Psoas muscle (tissue), 8 donors: ENCODE results near the gene RPS6KB2. TPM values are rescaled to one million over a fixed set of nuclear protein-coding genes. Genes with fewer than 3 reads are reported as not detected.
"Not testable (repeated sequence)": the region's sequence is repeated elsewhere in the genome, so short reads cannot be mapped to it uniquely, and the experiment has no call there.

ENCODE experiments used
- ATAC-seq, 4 donors: fragments of 200-7000 bp; cut with Tn5 transposase; one replicate each; pipeline ENCODE4 v1.9.1; 2020; ENCODE audit warnings: moderate library complexity in 3 of 4, mild to moderate bottlenecking in 2 of 4
- DNase-seq, 2 donors: peaks; one replicate each; pipeline ENCODE4 v3.0.0-alpha.2; 2020
- H3K27ac ChIP-seq: fragments of 200-600 bp; one replicate; pipeline ENCODE4 v1.8.0; 2022
- H3K27me3 ChIP-seq, 3 donors: fragments of 200-600 bp in 1 of 3; one replicate each; pipeline versions ENCODE4 v1.6.1 to v1.8.0; 2013 to 2022; ENCODE audit warnings: low read length in 2 of 3, mild to moderate bottlenecking in 2 of 3, moderate library complexity in 1 of 3; ENCODE audit not compliant: insufficient read depth in 3 of 3
- H3K36me3 ChIP-seq, 2 donors: fragments of 200-600 bp in 1 of 2; one replicate each; pipeline versions ENCODE4 v1.6.1 to v1.8.0; 2013 to 2022; ENCODE audit warnings: low read depth in 1 of 2, mild to moderate bottlenecking in 1 of 2, moderate library complexity in 1 of 2; ENCODE audit not compliant: insufficient read depth in 1 of 2
- H3K4me1 ChIP-seq: fragments of 200-600 bp; one replicate; pipeline ENCODE4 v1.8.0; 2022
- H3K4me3 ChIP-seq: fragments of 200-600 bp; one replicate; pipeline ENCODE4 v1.8.0; 2022; ENCODE audit warnings: mild to moderate bottlenecking
- H3K9me3 ChIP-seq: fragments of 200-600 bp; one replicate; pipeline ENCODE4 v1.8.0; 2022
- CTCF ChIP-seq: fragments of 200-600 bp; IDR thresholded peaks from one replicate; pipeline ENCODE4 v1.8.0; 2022; ENCODE audit warnings: antibody characterized with exemption
- WGBS, 3 donors: extraction: QIAGEN DNeasy Blood & Tissue Kit; methylation state at CpG; one replicate each; pipeline versions ENCODE4 v1.1.6 to v1.1.7; 2013; 5-methylcytosine and 5-hydroxymethylcytosine counted together
- intact Hi-C, 2 donors: fragments of 100-400 bp; cut with DNase I; formaldehyde crosslinking; loops; one replicate each; pipeline versions ENCODE4 v1.11.0 to v1.14.2; 2022
- polyA plus RNA-seq, 3 donors: library from polyadenylated mRNA; stranded (reverse); fragments of 200-250 nt; gene quantifications; one replicate each; pipeline ENCODE4 v1.2.3, GENCODE V29; 2013
- total RNA-seq, 4 donors: library from RNA; stranded (reverse); fragmentation: NEBNext Ultra II Directional in 2 of 4; extraction: Animal tissue kit (Norgen Biotek cat#: 25700) in 2 of 4; gene quantifications; one replicate each; pipeline versions ENCODE4 v1.2.1 to v1.2.4, GENCODE V29; 2021 to 2023
- donor health status: healthy with polysubstance abuse.
- donor health status: DM: no; HTN: no; CAD: no; lungs with moderate emphysema.
- donor health status: Bipolar disorder and iron deficiency.
- donor health status: healthy.
- donor health status: DM: yes; HTN: yes; CAD: no.
- donor health status: DM: no; HTN: no; CAD: no.
- donor health status: DM: no; HTN: no; CAD: no.
- donor health status: DM: yes; HTN: yes; CAD: no.

Gene RPS6KB2
- total and polyA plus RNA-seq, 7 donors = 23.1 to 64.6 (median 27.2) TPM

GRCh38 chr11:67464411-67465188 is 36.3 kb downstream of the RPS6KB2 start:
- H3K36me3 ChIP-seq = peaks cover 0 to 5% of the 10 kb centered on the region in 2 donors
- peak; percentile 80 to 92 for DNase-seq
- peak overlapping the region; percentile 73 for H3K27ac ChIP-seq
- no peak for TF ChIP-seq CTCF
- peaks cover 27% of the 10 kb centered on the region for H3K4me1 ChIP-seq
- 23 to 34% (median 28%) methylated on average over 41 to 56 of the region's 56 CpGs for WGBS, 3 donors
- intact Hi-C loops = loop anchor here (5.0 kb wide), 3 partner anchors 37 to 62 kb away; partner anchors contain the start of genes PPP1CA (in 2 of the 2), RPS6KB2 (in 2 of the 2), TBC1D10C (in 2 of the 2) and CDK2AP2 (in 1 of the 2)
- peak; percentile 39 to 77 (median 60) for ATAC-seq
- no peaks in the 10 kb centered on the region for H3K27me3 ChIP-seq
- H3K9me3 ChIP-seq = no peaks in the 10 kb centered on the region
- peak overlapping the region; percentile 64 for H3K4me3 ChIP-seq

- ATAC-seq = no peak
- H3K27ac ChIP-seq = peak overlapping the region; percentile 73
These were observed 36.9 kb downstream of the RPS6KB2 start for GRCh38 chr11:67465189-67465510.

GRCh38 chr11:67465530-67465929 is 37.2 kb downstream of the RPS6KB2 start:
- WGBS, 3 donors = 46 to 68% (median 47%) methylated on average over 2 of the region's 2 CpGs
- H3K27me3 ChIP-seq, ATAC-seq, H3K9me3 ChIP-seq, DNase-seq, H3K4me3 ChIP-seq, H3K36me3 ChIP-seq: not testable (repeated sequence)
- intact Hi-C loops = loop anchor here (5.0 kb wide), 3 partner anchors 38 to 63 kb away; partner anchors contain the start of genes PPP1CA (in 2 of the 2), RPS6KB2 (in 2 of the 2), TBC1D10C (in 2 of the 2) and CDK2AP2 (in 1 of the 2)
- Histone ChIP-seq H3K27ac (peak overlapping the region; percentile 73), H3K4me1 (peaks cover 30% of the 10 kb centered on the region)

More at GRCh38 chr11:67465189-67465510, 36.9 kb downstream of the RPS6KB2 start:
- Histone ChIP-seq H3K27me3 (no peaks in the 10 kb centered on the region), H3K4me1 (peaks cover 30% of the 10 kb centered on the region), H3K4me3 (peak overlapping the region; percentile 64), H3K36me3 (peaks cover 0 to 5% of the 10 kb centered on the region in 2 donors), H3K9me3 (no peaks in the 10 kb centered on the region)
- DNase-seq = no peak
- intact Hi-C loops = loop anchor here (5.0 kb wide), 3 partner anchors 38 to 63 kb away; partner anchors contain the start of genes PPP1CA (in 2 of the 2), RPS6KB2 (in 2 of the 2), TBC1D10C (in 2 of the 2) and CDK2AP2 (in 1 of the 2)
- no peak for TF ChIP-seq CTCF
- 70 to 86% (median 82%) methylated on average over 3 of the region's 3 CpGs for WGBS, 3 donors

GRCh38 chr11:67466367-67466766 is 38.1 kb downstream of the RPS6KB2 start:
- no peak for DNase-seq

More at GRCh38 chr11:67466367-67466766, 38.1 kb downstream of the RPS6KB2 start:
- WGBS, 3 donors = 81 to 89% (median 85%) methylated on average over 5 of the region's 5 CpGs
- H3K27ac ChIP-seq = no peak overlapping the region
- H3K27me3 ChIP-seq = no peaks in the 10 kb centered on the region
- ATAC-seq = no peak
- peaks cover 28% of the 10 kb centered on the region for H3K4me1 ChIP-seq
- H3K4me3 ChIP-seq = no peak overlapping the region
- TF ChIP-seq CTCF = no peak
- peaks cover 0 to 5% of the 10 kb centered on the region in 2 donors for H3K36me3 ChIP-seq
- intact Hi-C loops = loop anchor here (5.0 kb wide), 3 partner anchors 39 to 64 kb away; partner anchors contain the start of genes PPP1CA (in 2 of the 2), RPS6KB2 (in 2 of the 2), TBC1D10C (in 2 of the 2) and CDK2AP2 (in 1 of the 2)
- H3K9me3 ChIP-seq = no peaks in the 10 kb centered on the region
